Activated effector memory CD4-positive, alpha-beta T cell treated with anti-CD3 and anti-CD28 coated beads, Interleukin-2, amount 50 U/mL, for 16 hours (primary cell): ENCODE data around the gene FKBP10.
"Not testable (repeated sequence)": the region's sequence is repeated elsewhere in the genome, so short reads cannot be mapped to it uniquely, and the experiment has no call there.

Source experiments
- DNase-seq: peaks from one replicate; pipeline ENCODE4 v3.0.0-alpha.2; 2020

Gene FKBP10, protein sequence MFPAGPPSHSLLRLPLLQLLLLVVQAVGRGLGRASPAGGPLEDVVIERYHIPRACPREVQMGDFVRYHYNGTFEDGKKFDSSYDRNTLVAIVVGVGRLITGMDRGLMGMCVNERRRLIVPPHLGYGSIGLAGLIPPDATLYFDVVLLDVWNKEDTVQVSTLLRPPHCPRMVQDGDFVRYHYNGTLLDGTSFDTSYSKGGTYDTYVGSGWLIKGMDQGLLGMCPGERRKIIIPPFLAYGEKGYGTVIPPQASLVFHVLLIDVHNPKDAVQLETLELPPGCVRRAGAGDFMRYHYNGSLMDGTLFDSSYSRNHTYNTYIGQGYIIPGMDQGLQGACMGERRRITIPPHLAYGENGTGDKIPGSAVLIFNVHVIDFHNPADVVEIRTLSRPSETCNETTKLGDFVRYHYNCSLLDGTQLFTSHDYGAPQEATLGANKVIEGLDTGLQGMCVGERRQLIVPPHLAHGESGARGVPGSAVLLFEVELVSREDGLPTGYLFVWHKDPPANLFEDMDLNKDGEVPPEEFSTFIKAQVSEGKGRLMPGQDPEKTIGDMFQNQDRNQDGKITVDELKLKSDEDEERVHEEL

DNA sequence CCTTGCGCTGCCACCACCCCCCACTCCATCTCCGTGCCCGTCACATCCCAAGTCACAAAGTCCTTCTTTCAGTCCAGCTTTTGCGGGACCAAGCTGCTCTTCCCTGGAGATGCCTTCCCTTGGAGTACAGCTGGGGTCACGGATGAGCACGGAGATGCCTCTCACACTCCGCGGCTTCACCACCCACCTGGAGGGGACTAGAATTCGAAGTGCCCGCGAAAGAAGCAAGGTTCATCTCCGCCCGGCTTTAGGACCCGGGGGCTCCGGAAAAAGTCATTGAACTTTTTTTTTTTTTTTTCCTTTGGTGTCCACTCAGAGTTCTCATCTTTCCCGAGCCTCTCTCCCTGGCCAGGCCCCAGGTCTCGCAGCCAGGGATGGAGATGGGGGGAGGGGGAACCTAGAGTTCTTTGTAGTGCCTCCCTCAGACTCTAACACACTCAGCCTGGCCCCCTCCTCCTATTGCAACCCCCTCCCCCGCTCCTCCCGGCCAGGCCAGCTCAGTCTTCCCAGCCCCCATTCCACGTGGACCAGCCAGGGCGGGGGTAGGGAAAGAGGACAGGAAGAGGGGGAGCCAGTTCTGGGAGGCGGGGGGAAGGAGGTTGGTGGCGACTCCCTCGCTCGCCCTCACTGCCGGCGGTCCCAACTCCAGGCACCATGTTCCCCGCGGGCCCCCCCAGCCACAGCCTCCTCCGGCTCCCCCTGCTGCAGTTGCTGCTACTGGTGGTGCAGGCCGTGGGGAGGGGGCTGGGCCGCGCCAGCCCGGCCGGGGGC is at the start of gene FKBP10:
Gene FKBP10 (plus strand): TSS at position 624 of the 771 bp plus-strand sequence. CDS start 31 bp downstream, at position 655.
- peak; percentile 72 for DNase-seq

DNA sequence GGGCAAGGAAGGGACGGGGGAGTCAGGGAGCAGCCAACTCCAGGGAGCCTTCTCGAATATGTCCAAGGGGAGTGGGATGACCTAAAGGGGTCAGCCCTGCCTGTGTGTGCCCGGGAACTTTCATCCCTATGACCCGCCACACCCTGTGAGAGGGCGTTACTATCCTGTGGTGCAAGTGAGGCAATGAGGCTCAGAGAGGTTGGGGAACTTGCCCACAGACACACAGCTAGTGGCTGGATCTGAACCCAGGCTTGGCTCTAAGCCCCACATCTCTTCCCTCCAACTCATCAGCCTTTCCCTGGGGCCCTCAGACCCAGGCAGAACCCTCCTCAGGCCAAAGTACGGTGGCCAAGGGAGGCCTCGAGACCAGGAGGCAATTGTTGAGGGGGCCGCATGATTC is 49.5 kb upstream of the FKBP10 start:
- no peak for DNase-seq

DNA sequence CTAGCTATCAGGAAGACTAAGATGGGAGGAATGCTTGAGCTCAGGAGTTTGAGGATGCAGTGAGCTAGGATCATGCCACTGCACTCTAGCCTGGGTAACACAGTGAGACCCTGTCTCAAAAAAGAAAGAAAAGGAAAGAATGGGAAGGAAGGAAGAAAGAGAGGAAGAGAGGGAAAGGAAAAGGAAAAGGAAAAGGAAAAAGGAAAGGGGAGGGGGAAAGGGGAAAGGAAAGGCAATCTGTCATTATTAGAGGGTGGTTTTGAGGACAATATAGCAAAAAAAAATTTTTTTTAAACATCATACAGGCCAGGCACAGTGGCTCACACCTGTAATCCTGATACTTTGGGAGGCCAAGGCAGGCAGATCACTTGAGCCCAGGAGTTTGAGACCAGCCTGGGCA is 46.7 kb upstream of the FKBP10 start:
- DNase-seq, result no peak

DNA sequence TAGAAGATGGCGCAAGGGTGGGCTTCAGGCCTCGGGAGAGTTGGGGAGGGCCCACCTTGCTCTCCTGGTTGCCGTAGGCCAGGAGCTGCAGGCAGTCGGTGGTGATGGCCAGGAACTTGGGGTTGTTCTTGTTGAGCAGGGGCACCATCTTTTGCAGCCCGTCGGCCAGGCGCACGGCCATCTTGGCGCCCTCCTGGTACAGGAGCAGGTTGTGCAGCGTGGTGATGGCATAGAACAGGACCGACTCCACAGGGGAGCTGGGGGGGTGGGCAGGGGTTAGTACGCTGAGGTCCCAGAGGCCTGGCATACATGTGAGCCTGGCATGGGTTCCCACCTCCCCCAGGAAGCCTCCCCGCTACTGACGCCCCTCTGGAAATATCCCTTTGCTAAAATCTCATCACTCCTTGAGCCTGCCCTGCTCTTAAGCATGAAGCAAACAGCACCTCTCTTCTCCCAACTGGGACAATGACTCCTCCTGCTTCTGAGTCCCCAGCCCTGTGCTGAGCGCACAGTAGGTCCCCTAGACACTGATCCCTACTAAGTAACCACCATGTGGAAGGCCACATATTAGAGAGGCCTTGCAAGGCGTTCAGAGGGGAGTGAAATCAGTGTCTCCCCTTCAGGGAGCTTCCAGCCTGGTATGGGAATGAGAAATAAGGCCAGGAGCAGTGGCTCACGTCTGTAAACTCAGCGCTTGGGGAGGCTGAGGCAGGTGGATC is 45.3 kb upstream of the FKBP10 start:
- no peak for DNase-seq

DNA sequence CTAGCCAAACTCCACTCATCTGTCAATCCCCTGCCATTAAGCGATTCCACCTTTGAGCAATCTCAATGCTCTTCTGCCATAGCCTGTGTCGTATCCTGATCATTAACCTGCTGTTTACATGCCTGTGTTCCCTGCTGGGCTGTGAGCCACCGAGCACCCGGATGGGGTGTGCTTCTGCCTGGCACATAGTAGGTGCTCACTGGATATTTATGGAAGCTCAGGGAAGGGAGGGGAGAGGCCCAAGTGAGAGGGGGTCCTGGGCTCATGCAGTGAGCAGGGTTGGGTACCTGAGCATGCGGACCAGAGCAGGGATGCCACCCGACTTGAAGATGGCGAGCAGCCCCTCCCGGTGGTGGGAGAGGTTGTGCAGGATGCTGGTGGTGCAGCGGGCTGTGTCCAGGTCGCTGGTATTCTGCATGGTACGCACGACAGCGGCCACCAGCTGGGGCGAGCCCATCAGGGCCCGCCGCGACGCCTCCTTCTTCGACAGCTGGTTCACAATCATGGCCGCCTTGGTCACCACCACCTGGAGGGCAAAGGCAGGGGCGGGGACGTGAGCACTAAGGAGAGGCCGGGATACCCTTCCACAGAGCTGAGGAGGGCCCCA is 44.0 kb upstream of the FKBP10 start:
- DNase-seq, result no peak

DNA sequence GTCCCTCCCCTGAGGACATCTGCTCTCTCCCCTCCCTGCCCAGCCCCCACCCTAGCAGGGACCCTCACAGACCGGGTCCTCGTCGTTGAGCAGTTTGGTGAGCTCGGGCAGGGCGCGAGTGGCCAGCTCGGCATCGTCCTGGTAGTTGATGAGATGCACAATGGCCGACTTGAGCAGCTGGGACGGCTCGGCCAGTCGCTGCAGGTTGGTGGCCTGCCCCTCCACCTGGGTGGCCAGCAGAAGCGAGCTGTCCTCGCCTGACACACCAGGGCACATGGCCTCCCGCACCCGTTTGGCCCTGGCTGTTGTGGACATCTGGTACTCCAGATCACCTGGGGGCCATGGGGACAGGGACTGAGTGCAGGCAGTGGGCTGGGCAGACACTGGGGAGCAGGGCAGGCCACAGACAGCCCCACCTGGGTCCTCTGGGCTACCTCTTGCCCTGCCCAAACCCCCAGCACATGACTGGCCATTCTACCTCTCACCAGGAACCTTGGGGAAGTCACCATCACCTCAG is 43.4 kb upstream of the FKBP10 start:
- DNase-seq, result no peak

DNA sequence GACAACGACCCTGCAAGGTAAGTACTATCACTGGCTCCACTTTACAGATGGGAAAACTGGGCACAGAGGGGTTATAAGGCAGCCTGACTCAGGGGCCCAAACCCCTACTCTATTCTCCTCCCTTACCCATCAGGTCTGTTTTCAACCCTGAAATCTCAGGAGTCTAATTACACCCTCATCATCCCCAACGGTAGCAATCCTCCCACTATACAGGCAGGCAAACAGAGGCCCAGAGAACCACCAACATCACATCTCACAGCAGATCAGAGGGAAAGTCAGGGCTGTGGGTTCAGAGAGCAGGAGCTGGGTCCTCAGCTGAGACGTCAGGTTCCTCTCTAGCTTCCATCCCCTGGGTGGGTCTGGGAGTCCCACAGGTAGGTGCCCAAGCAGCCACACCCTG is 42.8 kb upstream of the FKBP10 start:
- no peak for DNase-seq

DNA sequence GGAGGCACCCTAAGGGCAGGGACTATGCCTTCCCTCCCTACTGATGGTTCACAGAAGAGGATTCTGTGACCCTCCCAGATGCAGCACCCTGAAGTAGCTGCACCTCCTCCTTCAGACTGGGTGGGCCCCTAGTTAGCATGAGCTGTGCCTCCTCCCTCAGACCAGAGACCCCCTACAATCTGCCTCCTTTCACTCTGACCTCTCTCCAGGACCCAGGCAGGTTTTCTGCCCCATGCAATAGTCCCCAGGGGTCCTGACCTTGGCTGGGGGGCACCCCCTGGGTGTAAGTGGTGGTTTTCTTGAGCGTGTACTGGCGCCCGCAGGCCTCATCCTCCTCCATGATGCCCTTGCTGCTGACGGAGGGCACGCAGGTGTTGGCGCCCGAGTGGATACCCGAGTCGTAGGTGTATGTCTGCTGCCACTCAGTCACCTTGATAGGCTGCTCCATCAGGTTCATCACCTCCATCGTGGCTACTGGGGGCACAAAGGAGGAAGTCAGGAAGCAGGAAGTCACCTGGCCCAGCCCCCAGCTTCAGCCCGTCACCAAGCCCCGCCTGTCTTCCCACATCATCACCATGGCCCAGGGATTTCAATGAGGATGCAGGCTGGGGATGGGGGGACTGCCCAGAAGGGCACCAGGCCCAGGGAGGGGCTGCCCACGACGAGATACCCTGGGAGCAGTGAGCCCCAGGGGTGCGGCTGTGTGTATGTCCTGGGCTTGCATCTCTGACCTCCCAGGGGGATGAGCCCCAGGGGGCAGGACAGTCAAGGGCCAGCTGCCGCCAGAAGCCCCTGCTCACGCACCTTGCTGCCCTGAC is 41.2 kb upstream of the FKBP10 start:
- DNase-seq, result no peak

DNA sequence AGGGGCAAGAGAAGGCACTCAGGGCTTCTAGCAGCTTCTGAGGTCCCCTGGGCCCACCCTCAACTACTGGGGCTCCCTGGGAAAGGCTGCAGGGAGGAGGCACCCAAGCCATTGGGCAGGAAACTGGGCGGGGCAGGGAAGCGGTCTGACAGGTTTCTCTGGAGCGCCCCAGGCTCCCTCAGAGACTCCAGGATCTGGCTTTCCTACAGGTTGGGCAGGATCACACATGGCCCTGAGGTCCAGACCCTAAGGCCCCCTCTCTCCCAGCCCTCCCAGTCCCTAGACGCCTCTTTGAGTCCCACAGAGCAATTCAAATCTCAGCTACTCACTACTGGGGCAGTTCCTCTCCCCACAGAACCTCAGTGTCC is 40.6 kb upstream of the FKBP10 start:
- no peak for DNase-seq

DNA sequence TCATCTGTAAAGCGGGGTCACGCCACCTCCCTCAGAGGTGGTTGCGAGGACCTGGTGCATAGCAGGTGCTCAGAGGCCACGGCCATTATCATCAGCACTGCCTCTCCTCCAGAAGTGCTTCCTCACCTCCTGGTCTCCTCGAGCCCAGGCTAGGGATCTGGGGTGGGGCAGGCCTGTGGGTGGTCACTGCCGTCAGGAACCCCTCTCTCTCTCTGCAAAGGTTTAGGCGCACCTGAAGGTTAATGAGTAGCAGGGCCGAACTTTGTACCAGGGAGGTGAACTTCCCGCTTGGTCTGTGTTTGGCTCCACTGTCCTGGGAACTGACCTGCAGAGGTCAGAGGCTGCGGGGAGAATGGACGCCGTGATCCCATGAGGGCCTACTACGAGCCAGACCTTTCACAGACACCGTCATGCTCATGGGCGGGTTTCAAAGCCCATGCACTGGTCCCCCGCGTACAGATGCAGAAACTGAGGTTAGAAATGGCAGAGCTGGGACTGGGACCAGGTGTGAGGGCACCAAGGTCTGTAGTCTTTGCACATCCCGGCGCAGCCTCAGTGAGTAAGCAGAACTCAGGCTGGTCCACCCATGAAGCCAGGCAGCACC is 40.1 kb upstream of the FKBP10 start:
- no peak for DNase-seq

DNA sequence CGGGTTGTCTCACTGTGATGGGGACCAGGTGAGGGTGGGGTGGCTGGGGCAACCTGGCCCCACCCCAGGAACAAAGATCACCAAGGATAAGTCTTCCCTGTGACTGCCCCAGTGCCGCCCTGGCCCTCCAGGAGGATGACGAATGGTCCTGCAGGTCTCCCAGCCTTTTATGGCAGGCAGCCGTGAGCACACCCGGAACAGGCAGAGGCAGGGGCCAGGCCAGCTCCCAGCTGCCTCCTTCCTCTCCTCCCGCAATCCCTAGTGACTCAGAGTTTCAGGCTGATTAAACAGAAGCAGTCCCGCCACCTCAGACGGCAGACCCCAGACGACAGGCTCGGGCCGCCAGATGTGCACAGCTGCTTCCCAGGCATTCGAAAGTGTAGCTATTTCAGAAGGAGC is 39.6 kb upstream of the FKBP10 start:
- no peak for DNase-seq

DNA sequence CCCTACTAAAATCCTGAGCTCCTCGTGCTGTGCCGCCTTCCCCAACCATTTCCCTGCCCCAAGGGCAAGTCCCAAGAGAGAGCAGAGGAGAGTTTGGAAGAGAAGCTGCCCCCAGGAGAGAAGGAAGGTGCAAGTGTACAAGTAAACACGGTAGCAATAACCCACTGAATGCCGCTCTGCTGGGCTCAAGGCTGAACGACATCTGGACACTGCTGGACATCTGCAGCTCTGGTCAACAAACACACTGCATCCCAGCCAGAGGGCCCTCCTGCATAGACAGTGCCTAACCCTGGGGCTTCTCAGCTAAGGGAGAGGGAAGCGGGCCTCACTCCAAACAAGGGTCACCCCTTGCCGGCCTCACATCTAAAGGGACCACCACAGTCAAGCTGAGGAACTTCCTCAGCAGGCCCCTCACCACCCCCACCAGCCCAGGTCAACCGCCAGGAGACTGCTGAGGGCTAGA is 39.0 kb upstream of the FKBP10 start:
- no peak for DNase-seq

DNA sequence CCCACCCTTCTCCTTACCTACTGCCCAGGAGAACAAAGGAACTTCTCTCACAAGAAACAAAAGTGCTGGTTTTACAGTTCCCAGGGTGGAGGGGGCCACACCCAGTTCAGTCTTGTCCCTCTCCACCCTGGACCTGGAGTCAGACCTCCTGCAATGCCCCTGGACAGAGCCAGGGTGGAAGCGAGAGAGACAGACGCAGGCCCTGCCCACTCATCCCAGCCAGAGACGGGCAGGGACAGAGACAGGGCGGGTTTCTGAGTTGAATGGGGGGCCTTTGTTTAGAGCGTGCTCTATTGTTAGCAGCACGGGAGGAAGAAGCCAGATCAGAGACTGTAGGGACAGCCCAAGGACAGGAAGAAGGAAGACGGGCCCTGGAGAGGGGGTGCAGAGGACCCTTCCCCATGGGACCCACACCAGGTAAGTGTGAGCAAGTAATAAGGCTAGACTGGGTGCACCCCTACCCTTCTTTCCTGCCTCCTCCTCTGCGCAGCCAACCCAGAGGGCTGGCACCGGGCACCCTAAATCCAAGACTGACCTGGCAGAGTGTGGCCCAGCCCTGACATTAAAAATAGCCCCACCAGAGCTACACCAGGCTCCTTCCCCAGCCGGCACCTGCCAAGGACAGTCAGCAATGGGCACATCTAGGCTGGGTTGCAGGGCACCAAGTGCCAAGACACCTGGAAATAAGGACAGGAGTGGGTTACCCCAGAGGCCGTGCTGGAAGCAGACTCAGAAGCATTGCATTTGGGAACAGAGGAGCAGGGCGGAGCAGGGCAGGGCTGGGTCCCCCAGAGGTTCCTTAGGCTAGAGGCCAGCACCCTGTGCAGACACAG is 37.2 kb upstream of the FKBP10 start:
- DNase-seq, result no peak

DNA sequence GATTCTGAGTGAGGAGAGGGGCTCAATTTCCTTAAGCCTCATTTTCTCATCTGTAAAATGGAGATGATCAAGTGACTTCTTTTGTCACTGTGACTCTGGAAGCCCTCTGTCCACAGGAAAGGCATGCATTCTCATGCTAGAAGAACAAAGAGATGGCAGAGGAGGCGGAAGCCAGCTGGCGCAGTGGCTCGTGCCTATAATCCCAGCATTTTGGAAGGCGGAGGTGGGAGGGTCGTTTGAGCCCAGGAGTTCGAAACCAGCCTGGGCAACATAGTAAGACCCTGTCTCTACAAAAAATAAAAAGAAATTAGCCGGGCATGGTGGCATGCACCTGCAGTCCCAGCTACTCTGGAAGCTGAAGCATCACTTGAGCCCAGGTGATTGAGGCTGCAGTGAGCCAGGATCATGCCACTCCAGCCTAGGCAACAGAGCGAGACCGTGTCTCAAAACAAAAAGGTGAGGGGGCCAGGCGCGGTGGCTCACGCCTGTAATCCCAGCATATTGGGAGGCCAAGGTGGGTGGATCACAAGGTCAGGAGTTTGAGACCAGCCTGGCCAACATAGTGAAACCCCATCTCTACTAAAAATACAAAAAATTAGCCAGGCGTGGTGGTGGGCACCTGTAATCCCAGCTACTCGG is 36.4 kb upstream of the FKBP10 start:
- DNase-seq, result not testable (repeated sequence)

DNA sequence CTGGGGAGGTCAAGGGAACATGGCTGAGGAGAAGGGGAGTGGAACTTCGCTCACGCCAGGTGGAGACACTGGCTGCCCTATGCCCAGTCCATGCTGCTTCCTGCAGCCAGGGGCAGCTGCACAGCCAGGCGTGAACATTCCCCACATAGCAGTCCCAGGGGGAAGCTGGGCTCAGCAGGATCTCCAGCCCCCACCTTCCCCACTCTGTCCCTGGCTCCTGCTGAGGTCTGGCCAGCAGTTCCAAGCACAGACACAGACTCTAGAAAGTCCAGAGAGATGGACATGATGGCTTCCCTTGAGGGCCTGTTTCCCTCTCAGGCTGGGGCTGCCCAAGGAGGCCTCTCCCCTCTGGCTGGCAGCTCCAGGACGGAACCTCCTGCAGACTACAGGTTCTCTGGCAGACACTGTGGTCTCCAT is 35.6 kb upstream of the FKBP10 start:
- no peak for DNase-seq

DNA sequence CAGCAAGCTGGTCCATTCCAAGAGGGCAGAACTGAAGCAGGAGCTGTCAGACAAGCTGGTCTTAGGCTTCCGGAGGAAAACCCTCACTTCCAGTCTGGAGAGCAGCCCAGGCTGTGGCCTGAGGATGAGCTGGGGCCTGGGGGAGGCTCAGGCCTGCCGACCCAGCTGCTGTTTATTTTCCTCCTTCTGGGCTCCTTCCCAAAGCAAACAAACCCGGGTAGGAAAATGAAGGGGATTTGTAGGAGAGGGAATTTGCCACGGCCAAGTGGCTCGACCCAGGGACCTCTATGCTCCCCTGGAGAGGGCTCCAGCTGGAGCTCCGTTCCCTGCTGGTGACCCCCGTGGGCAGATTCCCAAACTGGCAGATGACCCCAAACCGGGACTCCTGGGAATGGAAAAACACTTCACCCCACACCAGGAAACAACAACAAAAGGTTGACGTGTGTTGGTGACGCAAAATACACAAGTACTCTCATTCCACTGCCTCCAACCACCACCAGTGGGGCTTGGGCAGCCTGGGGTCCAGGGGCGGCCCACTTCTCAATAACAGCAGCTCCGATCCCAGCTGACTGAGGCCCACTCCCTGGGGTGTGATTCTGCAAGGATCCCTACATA is 35.1 kb upstream of the FKBP10 start:
- DNase-seq, result no peak

DNA sequence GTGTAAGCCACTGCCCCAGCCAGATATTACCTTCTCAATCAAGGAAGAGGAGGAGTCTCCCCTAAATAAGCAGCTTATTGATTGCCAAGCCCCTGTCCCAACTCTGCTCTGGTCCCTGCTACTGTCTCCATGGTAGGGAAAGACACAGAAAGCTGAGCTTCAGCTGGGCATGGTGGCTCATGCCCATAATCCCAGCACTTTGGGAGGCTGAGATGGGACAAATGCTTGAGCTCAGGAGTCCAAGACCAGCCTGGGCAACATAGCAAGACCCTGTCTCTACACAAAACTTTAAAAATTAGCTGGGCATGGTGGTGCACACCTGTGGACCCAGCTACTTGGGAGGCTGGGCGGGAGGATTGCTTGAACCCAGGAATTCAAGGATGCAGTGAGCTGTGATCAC is 32.9 kb upstream of the FKBP10 start:
- no peak for DNase-seq

DNA sequence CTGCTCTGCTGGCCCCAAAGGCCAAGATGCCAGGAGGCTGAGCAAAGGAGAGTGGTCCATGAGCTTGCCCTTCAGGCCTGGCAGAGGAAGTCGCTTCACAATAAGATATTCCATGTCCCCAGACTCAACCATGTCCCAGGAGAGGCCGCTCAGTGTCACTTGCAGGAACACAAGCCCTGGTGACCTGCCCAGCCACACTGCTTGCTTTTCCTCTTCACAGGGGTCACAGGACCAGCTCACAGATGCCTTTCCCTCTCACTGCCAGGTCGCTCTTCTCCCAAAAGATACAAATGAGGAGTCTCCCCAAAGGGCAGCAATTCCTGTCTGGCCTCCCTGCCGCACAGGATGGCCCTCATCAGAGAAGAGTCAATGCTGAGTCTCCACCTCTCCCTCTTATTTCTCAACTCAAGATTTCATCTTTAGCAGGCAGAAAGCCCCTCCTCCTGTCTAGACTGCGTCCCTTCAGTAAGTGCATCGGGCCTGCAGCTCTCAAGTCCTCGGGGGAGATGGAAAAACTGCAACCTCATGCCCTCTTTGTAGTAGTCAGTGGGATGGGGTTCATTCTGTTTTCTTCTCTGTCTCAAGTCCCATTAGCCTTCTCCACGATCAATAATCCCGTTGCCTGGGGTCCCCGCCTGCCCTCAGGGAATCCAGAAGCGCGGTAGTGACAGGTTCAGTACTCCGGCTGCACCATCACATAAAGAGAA is 31.2 kb upstream of the FKBP10 start:
- DNase-seq, result no peak

DNA sequence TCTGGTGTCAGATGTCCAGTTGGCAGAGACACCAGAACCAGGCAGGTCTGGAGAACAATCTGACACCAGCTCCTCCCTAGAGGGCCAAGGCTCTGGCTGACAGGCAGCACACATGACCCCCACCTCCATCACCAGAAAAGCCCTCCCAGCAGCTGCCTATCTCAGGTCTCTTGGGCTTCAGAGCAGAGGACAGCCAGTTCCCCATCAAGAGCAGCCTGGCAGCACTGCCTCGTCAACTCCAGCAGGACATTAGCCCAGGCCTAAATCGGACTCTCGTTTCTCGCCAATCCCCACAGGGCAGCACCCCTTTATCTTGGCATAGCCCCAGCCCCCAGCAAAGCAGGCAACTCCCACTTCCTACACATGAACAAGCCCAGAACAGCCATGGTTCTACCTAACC is 30.7 kb upstream of the FKBP10 start:
- no peak for DNase-seq
